VCaP (cell line): ENCODE measurements around the gene LSP1.

ENCODE experiments used
- H3K27ac ChIP-seq: fragments of 450-650 bp; 2 replicates; pipeline ENCODE4 v1.5.1; 2017
- TF ChIP-seq, protein P1 (sequence below): fragments of 450-650 bp; conservative IDR thresholded peaks from 2 replicates; pipeline ENCODE4 v1.5.1; 2017; ENCODE audit warnings: mild to moderate bottlenecking, moderate library complexity

The LSP1 gene

DNA sequence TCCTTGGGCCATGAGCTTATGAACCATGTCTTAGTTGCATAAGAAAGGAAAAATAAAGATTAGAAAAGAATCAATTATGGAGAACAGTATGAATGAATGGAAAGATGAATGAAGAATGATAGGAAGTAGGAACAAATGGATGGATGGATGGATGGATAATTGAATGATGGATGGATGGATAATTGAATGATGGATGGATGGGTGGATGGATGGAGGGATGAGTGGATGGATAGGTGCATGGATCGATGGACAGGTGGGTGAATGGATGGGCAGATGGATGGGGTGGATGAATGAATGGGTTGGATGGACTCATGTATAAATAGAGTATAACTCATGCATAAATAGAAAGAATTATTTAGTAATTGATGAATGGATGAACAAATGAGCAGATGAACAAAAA lies 7.2 kb downstream of the LSP1 start:
- H3K27ac ChIP-seq = no peak overlapping the region
- TF ChIP-seq, protein P1, sequence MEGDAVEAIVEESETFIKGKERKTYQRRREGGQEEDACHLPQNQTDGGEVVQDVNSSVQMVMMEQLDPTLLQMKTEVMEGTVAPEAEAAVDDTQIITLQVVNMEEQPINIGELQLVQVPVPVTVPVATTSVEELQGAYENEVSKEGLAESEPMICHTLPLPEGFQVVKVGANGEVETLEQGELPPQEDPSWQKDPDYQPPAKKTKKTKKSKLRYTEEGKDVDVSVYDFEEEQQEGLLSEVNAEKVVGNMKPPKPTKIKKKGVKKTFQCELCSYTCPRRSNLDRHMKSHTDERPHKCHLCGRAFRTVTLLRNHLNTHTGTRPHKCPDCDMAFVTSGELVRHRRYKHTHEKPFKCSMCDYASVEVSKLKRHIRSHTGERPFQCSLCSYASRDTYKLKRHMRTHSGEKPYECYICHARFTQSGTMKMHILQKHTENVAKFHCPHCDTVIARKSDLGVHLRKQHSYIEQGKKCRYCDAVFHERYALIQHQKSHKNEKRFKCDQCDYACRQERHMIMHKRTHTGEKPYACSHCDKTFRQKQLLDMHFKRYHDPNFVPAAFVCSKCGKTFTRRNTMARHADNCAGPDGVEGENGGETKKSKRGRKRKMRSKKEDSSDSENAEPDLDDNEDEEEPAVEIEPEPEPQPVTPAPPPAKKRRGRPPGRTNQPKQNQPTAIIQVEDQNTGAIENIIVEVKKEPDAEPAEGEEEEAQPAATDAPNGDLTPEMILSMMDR = no peak

DNA sequence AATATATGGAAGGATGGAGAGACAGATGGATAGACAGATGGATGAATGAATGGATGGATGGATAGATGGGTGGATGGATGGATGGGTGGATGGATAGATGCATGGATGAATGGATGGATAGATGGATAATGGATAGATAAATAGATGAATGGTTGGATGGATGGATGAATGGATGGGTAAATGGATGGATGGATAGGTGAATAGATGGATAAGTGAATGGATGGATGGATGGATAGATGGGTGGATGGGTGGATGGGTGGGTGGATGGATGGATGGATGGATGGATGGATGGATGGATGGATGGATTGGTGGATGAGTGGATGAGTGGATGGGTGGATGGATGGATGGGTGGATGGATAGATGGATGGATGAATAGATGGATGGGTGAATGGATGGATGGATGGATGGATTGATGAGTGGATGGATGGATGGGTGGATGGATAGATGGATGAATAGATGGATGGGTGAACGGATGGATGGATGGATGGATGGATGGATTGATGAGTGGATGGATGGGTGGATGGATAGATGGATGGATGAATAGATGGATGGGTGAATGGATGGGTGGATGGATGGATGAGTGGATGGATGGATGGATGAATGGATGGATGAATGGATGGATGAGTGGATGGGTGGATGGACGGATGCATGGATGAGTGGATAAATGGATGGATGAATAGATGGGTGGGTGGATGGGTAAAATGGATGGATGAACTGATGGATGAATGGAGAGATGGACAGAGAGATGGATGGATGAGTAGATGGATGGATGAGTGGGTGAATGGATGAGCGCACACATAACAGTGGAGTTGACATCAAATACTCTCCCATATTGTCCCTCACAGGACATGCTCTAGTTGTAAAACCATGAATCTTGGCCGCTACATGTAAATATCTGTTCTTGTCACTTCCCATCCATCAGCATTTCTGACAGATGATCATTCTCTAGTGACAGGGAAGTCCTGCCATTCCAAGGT lies 8.8 kb downstream of the LSP1 start:
- TF ChIP-seq, protein P1 = no peak
- no peak overlapping the region for H3K27ac ChIP-seq

DNA sequence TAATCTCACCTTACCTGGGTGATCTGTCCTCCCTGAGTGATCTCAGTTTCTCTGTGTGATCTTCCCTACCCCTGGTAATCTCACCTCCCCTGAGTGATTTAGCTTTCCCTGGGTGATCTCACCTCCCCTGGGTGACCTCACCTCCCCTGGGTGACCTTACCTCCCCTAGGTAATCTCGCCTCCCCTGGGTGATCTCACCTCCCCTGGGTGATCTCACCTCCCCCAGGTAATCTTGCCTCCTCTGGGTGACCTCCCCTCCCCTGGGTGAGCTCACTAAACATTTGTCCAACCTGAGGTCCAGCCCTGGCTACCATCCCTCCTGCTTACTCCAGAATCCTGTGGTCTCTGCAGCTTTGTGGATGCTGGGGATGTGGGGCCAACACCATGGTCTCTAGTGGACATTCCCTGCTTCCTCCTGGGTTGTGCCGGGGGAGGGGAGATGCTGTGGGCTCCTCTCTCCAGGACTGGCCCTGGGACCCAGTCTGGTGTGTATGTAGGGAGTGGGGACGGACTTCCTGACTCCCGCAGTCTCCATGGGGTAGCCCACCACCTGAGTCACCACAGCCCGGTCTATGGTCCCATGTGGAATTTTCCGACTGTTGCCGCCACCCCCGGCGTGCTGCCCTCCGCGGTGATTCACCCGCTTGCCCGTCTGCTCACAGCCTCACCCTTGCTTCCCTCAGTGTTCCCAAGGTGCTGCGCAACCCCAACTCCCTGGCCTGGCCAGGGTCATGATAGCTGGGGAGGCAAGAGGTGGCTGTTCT lies 9.9 kb downstream of the LSP1 start:
- TF ChIP-seq, protein P1 = no peak
- H3K27ac ChIP-seq = no peak overlapping the region

DNA sequence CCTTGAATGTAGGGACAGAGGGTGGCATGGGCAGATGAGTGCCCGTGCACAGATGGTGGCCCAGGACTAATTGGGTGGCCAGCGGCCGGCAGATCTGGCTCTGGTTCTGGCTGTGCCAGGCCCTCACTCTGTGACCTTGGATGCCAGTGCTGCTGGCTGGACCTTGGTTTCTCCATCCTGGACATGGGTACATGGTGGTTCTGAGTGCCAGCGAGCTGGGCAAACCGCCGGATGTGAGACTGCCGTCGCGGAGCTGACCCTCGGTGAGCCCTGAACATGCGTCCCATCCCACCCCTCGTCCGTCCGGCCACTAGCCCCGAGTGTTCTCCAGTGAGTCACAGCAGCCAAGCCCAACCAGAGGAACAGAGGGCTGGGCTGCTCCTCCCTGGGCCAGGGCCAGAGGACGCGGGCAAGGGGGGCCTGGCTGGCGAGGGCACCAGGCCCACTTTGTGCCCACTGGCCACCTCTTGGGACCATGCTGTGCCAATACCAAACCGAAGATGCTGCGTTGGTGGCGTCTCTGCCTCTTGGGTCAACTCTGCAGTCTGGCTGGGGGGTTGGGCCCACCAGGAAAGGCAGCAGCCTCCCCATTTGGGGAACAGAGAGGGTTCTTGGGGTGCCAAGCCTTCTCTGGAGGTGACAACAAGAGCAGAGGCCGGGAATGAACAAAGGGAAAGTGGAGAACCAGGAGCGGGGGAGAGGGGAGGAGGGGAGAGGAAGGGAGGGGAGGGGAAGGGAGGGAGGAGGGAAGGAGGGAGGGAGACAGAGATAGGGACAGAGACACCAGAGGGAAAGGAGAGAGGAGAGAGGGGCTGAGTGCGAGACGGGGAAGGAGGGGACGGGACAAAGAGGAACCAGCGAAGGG lies 10.7 kb downstream of the LSP1 start:
- H3K27ac ChIP-seq = no peak overlapping the region
- TF ChIP-seq, protein P1 = no peak

DNA sequence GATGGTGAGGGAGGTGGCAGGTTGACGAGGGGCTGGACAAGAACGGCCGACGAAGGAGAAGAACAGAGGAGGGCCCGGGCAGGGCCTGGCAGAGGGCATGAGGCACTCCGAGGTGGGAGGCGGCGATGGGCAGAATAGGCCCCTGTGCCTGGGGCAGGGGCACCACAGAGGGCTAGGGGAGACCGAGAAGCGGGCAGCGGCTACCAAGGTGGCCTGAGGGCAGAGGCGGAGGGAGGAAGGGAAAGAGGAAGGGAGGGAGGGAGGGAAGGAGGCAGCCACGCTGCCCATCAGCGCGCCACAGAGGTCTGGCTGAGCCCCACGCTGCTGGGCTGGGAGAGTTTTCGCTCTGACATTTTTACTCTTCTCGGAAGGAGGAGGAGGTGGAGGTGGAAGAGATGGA lies 11.3 kb downstream of the LSP1 start:
- TF ChIP-seq, protein P1 = no peak
- no peak overlapping the region for H3K27ac ChIP-seq

DNA sequence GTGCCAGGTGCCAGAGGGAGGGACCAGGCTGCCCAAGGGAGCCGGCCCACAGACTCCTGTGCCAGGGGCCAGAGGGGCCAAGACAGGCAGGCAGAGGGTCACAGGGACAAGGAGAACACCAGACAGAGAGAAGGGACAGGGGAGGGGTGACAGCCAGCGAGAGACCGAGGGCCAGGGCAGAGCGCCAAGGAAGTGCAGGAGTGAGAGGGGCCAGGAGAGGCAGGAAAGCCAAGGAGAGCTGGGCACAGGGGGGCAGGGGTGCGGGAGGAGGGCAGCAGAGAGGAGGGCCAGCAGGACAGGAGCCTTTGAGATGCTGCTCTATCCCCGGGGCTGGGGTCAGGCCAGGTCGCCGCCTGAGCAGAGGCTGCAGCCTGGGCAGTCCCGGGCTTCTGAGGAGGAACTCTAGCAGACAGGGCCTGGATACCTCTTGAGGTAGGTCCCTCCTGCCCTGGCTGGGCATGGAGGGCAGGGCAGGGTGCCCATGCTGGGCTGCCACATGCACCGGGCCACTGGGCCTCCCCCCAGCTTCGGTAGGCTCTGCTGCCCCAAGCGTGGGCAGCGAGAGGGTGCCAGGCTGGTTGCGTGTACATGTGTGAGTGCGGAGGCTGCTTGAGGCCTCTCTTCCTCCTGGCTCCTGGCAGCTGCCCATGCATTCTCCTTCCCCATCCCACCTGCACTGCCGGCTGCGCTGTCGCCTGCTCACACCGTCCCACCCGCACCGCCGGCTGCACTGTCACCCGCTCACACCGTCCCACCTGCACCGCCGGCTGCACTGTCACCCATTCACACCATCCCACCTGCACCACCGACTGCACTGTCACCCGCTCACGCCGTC lies 12.2 kb downstream of the LSP1 start:
- TF ChIP-seq, protein P1 = no peak
- H3K27ac ChIP-seq = no peak overlapping the region
